Colonic mucosa (tissue), 4 donors: ENCODE measurements around the gene AKT1. TPM values are rescaled to one million over a fixed set of nuclear protein-coding genes. Genes with fewer than 3 reads are reported as not detected.
A peak's percentile ranks its signal among the peaks of the same experiment; 100 is the strongest.

Experiments used
- DNase-seq: peaks from one replicate; pipeline ENCODE4 v3.0.0-alpha.2; 2020
- H3K27ac ChIP-seq: fragments of 200-600 bp; one replicate; pipeline ENCODE4 v1.8.0; 2021
- H3K27me3 ChIP-seq: fragments of 200-600 bp; one replicate; pipeline ENCODE4 v1.8.0; 2021
- H3K36me3 ChIP-seq: fragments of 200-600 bp; one replicate; pipeline ENCODE4 v1.8.0; 2021
- H3K4me1 ChIP-seq: fragments of 200-600 bp; one replicate; pipeline ENCODE4 v1.8.0; 2021; ENCODE audit warnings: mild to moderate bottlenecking
- H3K4me3 ChIP-seq: fragments of 200-600 bp; one replicate; pipeline ENCODE4 v1.8.0; 2021
- H3K9ac ChIP-seq, 2 donors: one replicate each; pipeline ENCODE4 v1.7.0; 2013; ENCODE audit warnings: control low read depth in 2 of 2, low read depth in 2 of 2, low read length in 2 of 2
- H3K9me3 ChIP-seq: fragments of 200-600 bp; one replicate; pipeline ENCODE4 v1.8.0; 2021
- CTCF ChIP-seq: fragments of 200-600 bp; IDR thresholded peaks from one replicate; pipeline ENCODE4 v1.8.0; 2022; ENCODE audit warnings: antibody characterized with exemption, mild to moderate bottlenecking
- intact Hi-C: fragments of 100-400 bp; cut with DNase I; formaldehyde crosslinking; loops from one replicate; pipeline ENCODE4 v1.14.1; 2022
- total RNA-seq, 2 donors: library from RNA; stranded (reverse); fragmentation: NEBNext Ultra II Directional in 1 of 2; extraction: Animal tissue kit (Norgen Biotek cat#: 25700) in 1 of 2; gene quantifications; one replicate each; pipeline ENCODE4 v1.2.1, GENCODE V29; 2021
- donor health status: healthy.
- donor health status: DM: no; HTN: no; CAD: no.
- donor health status: DM: no; HTN: no; CAD: no.

The AKT1 gene
- total RNA-seq, 2 donors from 2014 or later = 117 to 181 TPM

- Histone ChIP-seq H3K9me3 (no peaks in the 10 kb centered on the region), H3K27me3 (no peaks in the 10 kb centered on the region), H3K4me1 (peaks cover 7% of the 10 kb centered on the region), H3K4me3 (peak within 1 kb of the TSS; percentile 67), H3K27ac (peak within 1 kb of the TSS; percentile 21), H3K36me3 (no peaks in the 10 kb centered on the region), H3K9ac (peak within 1 kb of the TSS; percentile 61 to 72)
- peak; percentile 97 for TF ChIP-seq CTCF
- intact Hi-C loops = no loop called here
- DNase-seq = peak; percentile 81
Observed at GRCh38 chr14:104723651-104724406, 71.7 kb downstream of the AKT1 start, which contains the start of gene ADSS1. Gene ADSS1, plus strand, starts transcription at chr14:104724229. Its CDS starts 42 bp downstream, at chr14:104724271.

- no peaks in the 10 kb centered on the region for H3K9me3 ChIP-seq
- no peak for TF ChIP-seq CTCF
- peak; percentile 52 for DNase-seq
- no peaks in the 10 kb centered on the region for H3K36me3 ChIP-seq
- intact Hi-C loops = no loop called here
- H3K4me1 ChIP-seq = peaks cover 7% of the 10 kb centered on the region
- H3K4me3 ChIP-seq = peak overlapping the region; percentile 67
- no peaks in the 10 kb centered on the region for H3K27me3 ChIP-seq
- H3K27ac ChIP-seq = peak overlapping the region; percentile 21
- peak overlapping the region in 1 of 2 donors; percentile 72 for H3K9ac ChIP-seq
Observed at GRCh38 chr14:104722938-104723650, 72.5 kb downstream of the AKT1 start.

- no peak overlapping the region for H3K9ac ChIP-seq
- no peaks in the 10 kb centered on the region for H3K36me3 ChIP-seq
- no peak overlapping the region for H3K4me3 ChIP-seq
- peaks cover 7% of the 10 kb centered on the region for H3K4me1 ChIP-seq
- intact Hi-C loops = no loop called here
- DNase-seq = no peak
- no peak overlapping the region for H3K27ac ChIP-seq
- H3K9me3 ChIP-seq = no peaks in the 10 kb centered on the region
- no peak for TF ChIP-seq CTCF
- H3K27me3 ChIP-seq = no peaks in the 10 kb centered on the region
Observed at GRCh38 chr14:104721505-104722431, 73.8 kb downstream of the AKT1 start.

Other genes starting within 250 kb of the AKT1 start
- under 1 TPM in 1 of 2 donors, not detected in 1; 0.13 TPM for gene C14orf180, start 216.0 kb downstream of the AKT1 start, total RNA-seq
- under 1 TPM in 1 of 2 donors, not detected in 1; 0.69 TPM for gene TMEM179, start 191.0 kb downstream of the AKT1 start, total RNA-seq
- 100 to 1,000 TPM; 162 to 264 TPM for gene INF2, start 106.1 kb downstream of the AKT1 start, total RNA-seq
- gene ADSS1, start 71.5 kb downstream of the AKT1 start, total RNA-seq = 1 to 10 TPM; 3.5 to 4.0 TPM
- 100 to 1,000 TPM in 1 of 2 donors, 10 to 100 TPM in 1; 58.8 to 153 TPM for gene SIVA1, start 42.6 kb downstream of the AKT1 start, total RNA-seq
- gene ZBTB42, start 5.4 kb upstream of the AKT1 start, total RNA-seq = 1 to 10 TPM; 6.6 to 7.0 TPM
- gene CEP170B, start 69.5 kb upstream of the AKT1 start, total RNA-seq = 100 to 1,000 TPM in 1 of 2 donors, 10 to 100 TPM in 1; 57.2 to 110 TPM
- 1 to 10 TPM in 1 of 2 donors, not detected in 1; 1.2 TPM for gene PLD4, start 129.1 kb upstream of the AKT1 start, total RNA-seq
- gene AHNAK2, start 182.6 kb upstream of the AKT1 start, total RNA-seq = 10 to 100 TPM in 1 of 2 donors, 1 to 10 TPM in 1; 5.1 to 21.5 TPM
- gene CLBA1, start 190.0 kb upstream of the AKT1 start, total RNA-seq = 1 to 10 TPM; 3.8 TPM
- gene CDCA4, start 225.3 kb upstream of the AKT1 start, total RNA-seq = 10 to 100 TPM in 1 of 2 donors, 1 to 10 TPM in 1; 8.3 to 16.3 TPM